SK-N-SH (cell line): ENCODE measurements around the gene RPA1. TPM values are rescaled to one million over a fixed set of nuclear protein-coding genes. Genes with fewer than 3 reads are reported as not detected.

Experiments used
- CTCF ChIA-PET: fragments of 300-600, 350-600 bp; formaldehyde crosslinking; extraction: SDS; loops from one replicate; lab custom pipeline; 2021; lab: Yijun Ruan, JAX
- POLR2A ChIA-PET: fragments of 350-600 bp; sonication (Branson Sonifier 250); formaldehyde crosslinking; extraction: SDS; loops from one replicate; lab custom pipeline; 2020; ENCODE audit warnings: antibody characterized with exemption, inconsistent platforms; lab: Yijun Ruan, JAX
- DNase-seq: peaks from one replicate; pipeline ENCODE4 v3.0.0; 2012
- H2AFZ ChIP-seq: fragments of 200-600 bp; sonication (generic); 2 replicates; pipeline ENCODE4 v1.8.1; 2016; ENCODE audit warnings: antibody characterized with exemption, mild to moderate bottlenecking, low read depth
- H3F3A ChIP-seq: fragments of 200-600 bp; sonication (generic); replicated peaks from 2 replicates; pipeline ENCODE3; 2016; ENCODE audit warnings: antibody characterized with exemption, mild to moderate bottlenecking; ENCODE audit not compliant: insufficient read depth
- H3K27ac ChIP-seq, 2 experiments: fragments of 200-500 bp in 1 of 2; fragments of 200-600 bp in 1 of 2; sonication (Bioruptor generic) in 1 of 2; sonication (generic), shearing (Covaris generic) in 1 of 2; 2 replicates each; pipeline versions ENCODE4 v1.5.1 to v1.6.1; 2014 to 2016; ENCODE audit warnings: low read depth in 2 of 2, inconsistent platforms in 1 of 2, low read length in 1 of 2, mild to moderate bottlenecking in 1 of 2, mixed read lengths in 1 of 2
- H3K27me3 ChIP-seq: fragments of 200-600 bp; sonication (generic), shearing (Covaris generic); 2 replicates; pipeline ENCODE4 v1.6.1; 2016; ENCODE audit warnings: mixed run types; ENCODE audit not compliant: insufficient read depth
- H3K36me3 ChIP-seq, 2 experiments: fragments of 200-500 bp in 1 of 2; fragments of 200-600 bp in 1 of 2; sonication (Bioruptor generic) in 1 of 2; sonication (generic) in 1 of 2; replicated peaks in 1 of 2; 2 replicates each; pipeline versions ENCODE3 to v1.5.1; 2014 to 2016; ENCODE audit warnings: low read length in 1 of 2, mild to moderate bottlenecking in 1 of 2; ENCODE audit not compliant: insufficient read depth in 2 of 2, control insufficient read depth in 1 of 2
- H3K4me1 ChIP-seq, 2 experiments: fragments of 200-500 bp in 1 of 2; fragments of 200-600 bp in 1 of 2; sonication (Bioruptor generic) in 1 of 2; sonication (generic), shearing (Covaris generic) in 1 of 2; 2 replicates each; pipeline versions ENCODE4 v1.5.1 to v1.6.1; 2014 to 2016; ENCODE audit warnings: low read depth in 1 of 2, low read length in 1 of 2, mixed run types in 1 of 2; ENCODE audit not compliant: insufficient read depth in 2 of 2, control insufficient read depth in 1 of 2
- H3K4me2 ChIP-seq: fragments of 200-600 bp; sonication (generic), shearing (Covaris generic); 2 replicates; pipeline ENCODE4 v1.6.1; 2017; ENCODE audit warnings: mixed run types
- H3K4me3 ChIP-seq, 2 experiments: fragments of 200-500 bp in 1 of 2; fragments of 200-600 bp in 1 of 2; sonication (Bioruptor generic) in 1 of 2; sonication (generic), shearing (Covaris generic) in 1 of 2; 2 replicates each; pipeline versions ENCODE4 v1.5.1 to v1.8.1; 2014 to 2016; ENCODE audit warnings: low read depth in 2 of 2, inconsistent platforms in 1 of 2, low read length in 1 of 2, mild to moderate bottlenecking in 1 of 2, mixed read lengths in 1 of 2, moderate library complexity in 1 of 2
- H3K79me2 ChIP-seq: fragments of 200-600 bp; sonication (generic); 2 replicates; pipeline ENCODE4 v1.8.1; 2017; ENCODE audit warnings: mild to moderate bottlenecking; ENCODE audit not compliant: insufficient read depth
- H3K9ac ChIP-seq: fragments of 200-600 bp; sonication (generic); 2 replicates; pipeline ENCODE4 v1.6.1; 2017; ENCODE audit warnings: mixed run types
- H3K9me2 ChIP-seq: fragments of 200-600 bp; sonication (generic); 2 replicates; pipeline ENCODE4 v1.6.1; 2017; ENCODE audit warnings: mixed run types
- H3K9me3 ChIP-seq: fragments of 200-600 bp; sonication (generic); 2 replicates; pipeline ENCODE4 v1.6.1; 2017; ENCODE audit warnings: mixed run types, mild to moderate bottlenecking, moderate library complexity
- H4K20me1 ChIP-seq: fragments of 200-600 bp; sonication (generic); 2 replicates; pipeline ENCODE4 v1.6.1; 2017; ENCODE audit warnings: mild to moderate bottlenecking, mixed run types; ENCODE audit not compliant: insufficient read depth
- CTCF ChIP-seq: fragments of 200-600 bp; sonication (generic); IDR thresholded peaks from 2 replicates; pipeline ENCODE4 v1.6.1; 2017; ENCODE audit warnings: antibody characterized with exemption, mild to moderate bottlenecking, moderate library complexity
- GABPA ChIP-seq: IDR thresholded peaks from 2 replicates; pipeline ENCODE4 v1.4.0; 2012; ENCODE audit warnings: low read depth, mild to moderate bottlenecking
- MAX ChIP-seq: IDR thresholded peaks from 2 replicates; pipeline ENCODE4 v1.4.0; 2012; ENCODE audit warnings: low read depth
- RCOR1 ChIP-seq: fragments of 150-350 bp; IDR thresholded peaks from 2 replicates; pipeline ENCODE4 v1.6.1; 2017; ENCODE audit warnings: antibody characterized with exemption, low read length
- RXRA ChIP-seq: IDR thresholded peaks from 2 replicates; pipeline ENCODE4 v1.4.0; 2012; ENCODE audit warnings: low read depth, mild to moderate bottlenecking, borderline replicate concordance
- WGBS: methylation state at CpG from one replicate; pipeline ENCODE4 v1.1.6; 2017; ENCODE audit warnings: low lambda C conversion rate; 5-methylcytosine and 5-hydroxymethylcytosine counted together
- polyA plus RNA-seq, 3 experiments: library from polyadenylated mRNA; depleted of rRNA; stranded (reverse); fragments of >200 nt; gene quantifications; 2 replicates each; pipeline ENCODE4 v1.2.3, GENCODE V29; 2012

RPA1 gene
- polyA plus RNA-seq, 1 of the 3 experiments (the other 2 are of a cell fraction): 47.2 TPM

GRCh38 chr17:1898872-1899271, 69.1 kb downstream of the RPA1 start:
- no peaks in the 10 kb centered on the region for H3F3A ChIP-seq
- CTCF ChIA-PET: interaction anchor here (0.6 to 1.1 kb wide), 2 partner anchors 126 to 127 kb away, joined by 3 to 4 read pairs; partner anchors contain the start of gene RTN4RL1

GRCh38 chr17:1899403-1900000, 69.7 kb downstream of the RPA1 start:
- Histone ChIP-seq H3K36me3 (peaks cover 11 to 25% of the 10 kb centered on the region in 2 experiments), H2AFZ (no peak overlapping the region), H3K4me3 (no peak overlapping the region), H3K9ac (no peak overlapping the region), H3K4me2 (no peak overlapping the region), H3K4me1 (peaks cover 0 to 25% of the 10 kb centered on the region in 2 experiments; a peak in 2 of 4 replicates), H3F3A (no peaks in the 10 kb centered on the region), H4K20me1 (no peaks in the 10 kb centered on the region), H3K9me3 (no peaks in the 10 kb centered on the region), H3K27ac (peak overlapping the region in 1 of 2 experiments; percentile 91; a peak in 2 of 4 replicates), H3K27me3 (no peaks in the 10 kb centered on the region)
- ChIA-PET POLR2A (no interaction called here), CTCF (interaction anchor here (8.6 kb wide), 1 partner anchor 127 kb away, joined by 99 read pairs; the partner anchor contains the start of gene RTN4RL1)
- 91% methylated on average over 8 of the region's 8 CpGs for WGBS
- peak; percentile 47 for DNase-seq
- peak; percentile 48 for TF ChIP-seq CTCF
- no peak for TF ChIP-seq RCOR1
- TF ChIP-seq, all 33 proteins: peak for 1
- H3K79me2 ChIP-seq: no peaks in the 10 kb centered on the region
- H3K9me2 ChIP-seq: no peaks in the 10 kb centered on the region

More at GRCh38 chr17:1898872-1899271, 69.1 kb downstream of the RPA1 start:
- Histone ChIP-seq H3K36me3 (peaks cover 11 to 25% of the 10 kb centered on the region in 2 experiments), H3K27ac (peak overlapping the region in 1 of 2 experiments; percentile 91; a peak in 2 of 4 replicates), H2AFZ (no peak overlapping the region), H3K4me3 (no peak overlapping the region), H3K4me2 (no peak overlapping the region), H3K79me2 (no peaks in the 10 kb centered on the region), H3K9me2 (no peaks in the 10 kb centered on the region), H3K27me3 (no peaks in the 10 kb centered on the region), H4K20me1 (no peaks in the 10 kb centered on the region), H3K4me1 (peaks cover 0 to 25% of the 10 kb centered on the region in 2 experiments; a peak in 2 of 4 replicates), H3K9ac (no peak overlapping the region), H3K9me3 (no peaks in the 10 kb centered on the region)
- POLR2A ChIA-PET: no interaction called here
- DNase-seq: peak; percentile 41
- TF ChIP-seq GABPA (no peak), RXRA (no peak), MAX (no peak)
- whole genome bisulfite sequencing: 87% methylated on average over 12 of the region's 12 CpGs
